ENCODE results near the gene ADCY7.

DNA sequence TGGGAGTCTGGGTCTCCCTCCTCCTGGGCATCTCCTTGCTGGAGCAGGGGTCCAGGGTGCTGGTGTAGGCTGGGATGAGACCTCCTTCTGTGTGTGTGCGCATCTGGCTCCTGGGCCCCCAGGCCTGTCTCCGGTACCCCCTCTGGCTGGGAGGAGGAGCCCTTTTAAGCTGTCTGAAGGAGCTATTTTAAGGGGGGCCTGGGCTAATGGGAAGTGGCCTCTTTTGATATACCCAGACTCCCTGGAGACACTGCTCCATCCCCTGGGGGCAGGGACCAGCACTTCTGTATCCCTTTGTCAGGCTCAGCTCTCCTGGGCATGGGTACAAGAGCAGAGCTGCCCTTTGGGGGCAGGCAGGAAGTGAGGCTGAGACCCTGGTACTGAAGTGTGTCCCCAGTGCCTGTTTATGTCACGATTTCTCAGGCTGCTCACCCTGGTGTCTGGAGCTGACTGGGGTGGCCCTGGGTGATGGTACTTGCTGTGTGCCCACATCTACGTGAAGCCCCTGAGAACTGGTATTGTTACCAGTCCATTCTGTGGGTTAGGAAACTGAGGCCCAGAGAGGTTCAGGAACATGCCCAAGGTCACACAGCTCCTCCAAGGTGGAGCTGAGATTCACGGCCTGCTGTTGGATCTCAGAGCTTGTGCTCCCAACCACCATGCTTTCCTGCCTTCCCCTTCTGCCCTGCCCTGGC lies 6.5 kb downstream of the ADCY7 start:
- TF ChIP-seq, protein P1, sequence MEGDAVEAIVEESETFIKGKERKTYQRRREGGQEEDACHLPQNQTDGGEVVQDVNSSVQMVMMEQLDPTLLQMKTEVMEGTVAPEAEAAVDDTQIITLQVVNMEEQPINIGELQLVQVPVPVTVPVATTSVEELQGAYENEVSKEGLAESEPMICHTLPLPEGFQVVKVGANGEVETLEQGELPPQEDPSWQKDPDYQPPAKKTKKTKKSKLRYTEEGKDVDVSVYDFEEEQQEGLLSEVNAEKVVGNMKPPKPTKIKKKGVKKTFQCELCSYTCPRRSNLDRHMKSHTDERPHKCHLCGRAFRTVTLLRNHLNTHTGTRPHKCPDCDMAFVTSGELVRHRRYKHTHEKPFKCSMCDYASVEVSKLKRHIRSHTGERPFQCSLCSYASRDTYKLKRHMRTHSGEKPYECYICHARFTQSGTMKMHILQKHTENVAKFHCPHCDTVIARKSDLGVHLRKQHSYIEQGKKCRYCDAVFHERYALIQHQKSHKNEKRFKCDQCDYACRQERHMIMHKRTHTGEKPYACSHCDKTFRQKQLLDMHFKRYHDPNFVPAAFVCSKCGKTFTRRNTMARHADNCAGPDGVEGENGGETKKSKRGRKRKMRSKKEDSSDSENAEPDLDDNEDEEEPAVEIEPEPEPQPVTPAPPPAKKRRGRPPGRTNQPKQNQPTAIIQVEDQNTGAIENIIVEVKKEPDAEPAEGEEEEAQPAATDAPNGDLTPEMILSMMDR (IDR thresholded peaks at IDR 0.05), result no peak
- no peak for TF ChIP-seq POLR2A (IDR thresholded peaks at IDR 0.05)

All from ovary (tissue), 3 donors.